Testis (tissue), 3 donors: ENCODE results near the gene CALR3. TPM values are rescaled to one million over a fixed set of nuclear protein-coding genes. Genes with fewer than 3 reads are reported as not detected.

ENCODE experiments used
- DNase-seq: peaks from one replicate; pipeline ENCODE4 v3.0.0-alpha.2; 2019
- H3K27ac ChIP-seq, 2 donors: fragments of 200-600 bp; sonication (generic); one replicate each; pipeline ENCODE4 v1.5.1; 2019
- H3K27me3 ChIP-seq: fragments of 200-600 bp; sonication (generic); one replicate; pipeline ENCODE4 v1.5.1; 2019
- H3K36me3 ChIP-seq: fragments of 200-600 bp; sonication (generic); one replicate; pipeline ENCODE4 v1.5.1; 2017; ENCODE audit warnings: low read depth; ENCODE audit errors: missing control alignments
- H3K4me1 ChIP-seq: fragments of 200-600 bp; sonication (generic); one replicate; pipeline ENCODE4 v1.5.1; 2019
- H3K4me3 ChIP-seq, 2 donors: fragments of 200-600 bp; sonication (generic); one replicate each; pipeline ENCODE4 v1.5.1; 2017 to 2019
- H3K9me3 ChIP-seq: fragments of 200-600 bp; sonication (generic); one replicate; pipeline ENCODE4 v1.5.1; 2017
- POLR2A ChIP-seq: fragments of 450-650 bp; IDR thresholded peaks from one replicate; pipeline ENCODE4 v1.6.1; 2017; ENCODE audit warnings: antibody characterized with exemption, mild to moderate bottlenecking, moderate library complexity
- WGBS, 2 donors: methylation state at CpG; one replicate each; pipeline ENCODE4 v1.1.5; 2018; 5-methylcytosine and 5-hydroxymethylcytosine counted together
- intact Hi-C: fragments of 100-400 bp; cut with DNase I; formaldehyde crosslinking; loops from one replicate; pipeline ENCODE4 v1.15.1; 2023; ENCODE audit warnings: low total_unique reads
- polyA plus RNA-seq: library from polyadenylated mRNA; stranded (reverse); fragments of 350-450 nt; fragmentation: Illumina TruSeq; extraction: RNeasy Lipid Tissue Mini Kit (QIAGEN cat#74804); gene quantifications from one replicate; pipeline ENCODE4 v1.2.3, GENCODE V29; 2014; ENCODE audit warnings: low read depth, low replicate concordance; ENCODE audit not compliant: insufficient read depth
- total RNA-seq, 2 donors: library from RNA; depleted of rRNA; stranded (reverse); fragments of >200 nt; gene quantifications; one replicate each; pipeline ENCODE4 v1.2.3, GENCODE V29; 2016
- TF ChIP-seq, protein P1 (sequence below), 3 experiments: fragments of 450-650 bp in 2 of 3; fragments of 200-600 bp in 1 of 3; sonication (generic) in 1 of 3; IDR thresholded peaks; one replicate each; pipeline ENCODE4 v1.5.1; 2016 to 2019; ENCODE audit warnings: antibody characterized with exemption in 3 of 3, mild to moderate bottlenecking in 2 of 3, moderate library complexity in 1 of 3

Gene CALR3
- total and polyA plus RNA-seq, 3 donors from 2014 or later: 40.6 to 102 (median 75.7) TPM

DNA sequence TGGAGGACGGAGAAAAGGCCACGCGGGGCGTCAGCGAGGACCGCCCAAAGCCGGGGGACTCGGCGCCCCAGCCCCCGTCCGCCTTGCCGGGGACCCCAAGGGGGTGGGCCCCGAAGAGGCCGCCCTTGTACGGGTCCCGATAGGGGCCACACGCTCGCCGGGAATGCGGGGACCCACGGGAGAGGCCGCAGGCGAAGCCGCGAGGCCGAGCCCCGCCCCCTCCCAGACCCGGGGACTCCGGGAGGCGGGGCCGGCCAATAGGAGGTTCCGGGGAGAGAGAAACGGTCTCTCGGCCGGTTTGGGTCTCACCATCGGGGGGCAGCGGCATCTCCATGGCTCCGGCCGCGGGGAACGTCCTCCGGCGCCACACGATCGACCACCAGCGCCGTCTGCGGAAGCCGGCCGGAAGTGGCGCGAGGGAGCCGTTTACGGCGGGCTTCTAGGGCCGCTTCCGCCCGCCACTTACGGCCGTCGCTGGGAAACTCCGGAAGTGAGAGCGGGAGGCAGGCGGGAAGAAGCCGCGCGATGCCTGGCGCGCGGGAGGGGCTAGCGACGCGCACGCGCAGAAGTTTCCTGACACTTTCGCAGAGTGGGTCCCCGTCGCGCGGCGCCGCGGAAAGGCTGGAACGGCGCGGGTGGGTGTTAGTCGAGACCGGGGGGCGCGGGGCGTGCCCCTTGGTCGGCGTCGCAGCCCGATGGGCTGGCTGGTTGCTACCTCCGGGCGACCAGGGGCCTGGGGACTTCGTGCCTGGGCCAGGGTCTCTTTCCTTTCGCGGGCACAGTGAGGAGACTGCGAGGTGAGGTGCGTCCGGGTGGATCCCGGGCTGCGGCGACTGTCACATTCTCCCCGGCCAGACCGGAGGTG is 46.3 kb upstream of the CALR3 start, which contains the start of gene CHERP:
TSS of gene CHERP (minus strand) at position 393 of the 865 bp plus-strand sequence. CDS start at position 334, 59 bp downstream.
- peaks cover 20% of the 10 kb centered on the region for H3K4me1 ChIP-seq
- 1 to 2% methylated on average over 13 to 102 of the region's 108 CpGs for WGBS, 2 donors
- intact Hi-C loops: no loop called here

DNA sequence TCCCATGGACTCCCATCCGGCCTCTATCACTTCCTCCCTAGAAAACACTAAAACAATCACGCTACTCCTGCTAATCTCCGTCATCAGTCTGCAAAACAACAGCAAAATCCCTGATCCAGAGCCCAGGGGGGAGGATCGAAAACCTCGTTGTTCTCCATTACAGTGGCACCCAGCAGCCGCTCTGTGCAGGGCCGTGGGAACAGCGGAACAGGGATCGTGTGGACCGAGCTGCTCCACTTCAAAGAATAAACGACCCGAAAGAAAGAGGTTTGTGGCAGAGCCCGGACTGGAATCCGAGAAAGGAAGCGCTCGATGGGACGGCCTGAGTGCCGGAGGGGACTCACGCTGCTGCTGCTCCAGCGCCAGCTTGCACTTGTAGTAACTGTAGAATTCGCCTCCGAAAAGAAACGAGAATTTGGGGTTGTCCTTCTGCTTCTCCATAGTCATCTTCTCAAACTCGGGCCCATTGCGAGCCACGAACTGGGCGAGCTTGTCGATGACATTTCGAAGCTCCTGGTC is 45.6 kb upstream of the CALR3 start:
- Histone ChIP-seq H3K27ac (peak overlapping the region; percentile 71 to 79), H3K27me3 (no peaks in the 10 kb centered on the region), H3K4me1 (peaks cover 20% of the 10 kb centered on the region), H3K9me3 (no peaks in the 10 kb centered on the region), H3K4me3 (peak overlapping the region; percentile 70 to 87), H3K36me3 (no peaks in the 10 kb centered on the region)
- TF ChIP-seq, protein P1, sequence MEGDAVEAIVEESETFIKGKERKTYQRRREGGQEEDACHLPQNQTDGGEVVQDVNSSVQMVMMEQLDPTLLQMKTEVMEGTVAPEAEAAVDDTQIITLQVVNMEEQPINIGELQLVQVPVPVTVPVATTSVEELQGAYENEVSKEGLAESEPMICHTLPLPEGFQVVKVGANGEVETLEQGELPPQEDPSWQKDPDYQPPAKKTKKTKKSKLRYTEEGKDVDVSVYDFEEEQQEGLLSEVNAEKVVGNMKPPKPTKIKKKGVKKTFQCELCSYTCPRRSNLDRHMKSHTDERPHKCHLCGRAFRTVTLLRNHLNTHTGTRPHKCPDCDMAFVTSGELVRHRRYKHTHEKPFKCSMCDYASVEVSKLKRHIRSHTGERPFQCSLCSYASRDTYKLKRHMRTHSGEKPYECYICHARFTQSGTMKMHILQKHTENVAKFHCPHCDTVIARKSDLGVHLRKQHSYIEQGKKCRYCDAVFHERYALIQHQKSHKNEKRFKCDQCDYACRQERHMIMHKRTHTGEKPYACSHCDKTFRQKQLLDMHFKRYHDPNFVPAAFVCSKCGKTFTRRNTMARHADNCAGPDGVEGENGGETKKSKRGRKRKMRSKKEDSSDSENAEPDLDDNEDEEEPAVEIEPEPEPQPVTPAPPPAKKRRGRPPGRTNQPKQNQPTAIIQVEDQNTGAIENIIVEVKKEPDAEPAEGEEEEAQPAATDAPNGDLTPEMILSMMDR (IDR thresholded peaks at IDR 0.05): no peak
- no peak for TF ChIP-seq POLR2A
- 0 to 1% methylated on average over 18 to 29 of the region's 29 CpGs for WGBS, 2 donors
- intact Hi-C loops: no loop called here
- no peak for DNase-seq

More for the DNA sequence above, 46.3 kb upstream of the CALR3 start, which contains the start of gene CHERP:
- H3K9me3 ChIP-seq: no peaks in the 10 kb centered on the region
- peak within 1 kb of the TSS; percentile 70 to 87 for H3K4me3 ChIP-seq
- no peak for TF ChIP-seq POLR2A
- TF ChIP-seq, protein P1 (IDR thresholded peaks at IDR 0.05): no peak
- no peaks in the 10 kb centered on the region for H3K36me3 ChIP-seq
- peak within 1 kb of the TSS; percentile 71 to 79 for H3K27ac ChIP-seq
- H3K27me3 ChIP-seq: no peaks in the 10 kb centered on the region
- DNase-seq: peak; percentile 95

DNA sequence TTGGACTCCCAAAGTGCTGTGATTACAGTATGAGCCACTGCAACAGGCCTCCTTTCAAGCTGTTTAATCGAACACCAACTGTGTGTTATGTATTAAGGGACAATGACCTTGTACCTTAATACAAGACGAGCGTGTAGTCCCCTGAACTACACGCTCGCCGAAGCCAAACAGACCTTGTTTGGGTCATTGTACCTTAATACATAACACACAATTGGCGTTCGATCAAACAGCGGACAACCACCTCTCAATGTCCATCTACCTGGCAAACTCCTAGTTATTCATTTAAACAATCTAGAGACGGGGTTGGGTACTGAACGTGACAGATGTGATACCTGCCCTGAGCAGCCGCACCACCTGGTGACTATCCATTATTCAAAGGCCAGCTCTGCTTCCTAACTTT is 45.0 kb upstream of the CALR3 start:
- Histone ChIP-seq H3K36me3 (no peaks in the 10 kb centered on the region), H3K27me3 (no peaks in the 10 kb centered on the region), H3K4me1 (peaks cover 20% of the 10 kb centered on the region), H3K9me3 (no peaks in the 10 kb centered on the region), H3K27ac (no peak overlapping the region), H3K4me3 (peak overlapping the region; percentile 70 to 87)
- DNase-seq: no peak
- WGBS, 2 donors: 57 to 59% methylated on average over 12 of the region's 12 CpGs
- TF ChIP-seq POLR2A: no peak
- TF ChIP-seq, protein P1 (IDR thresholded peaks at IDR 0.05): no peak
- intact Hi-C loops: no loop called here

DNA sequence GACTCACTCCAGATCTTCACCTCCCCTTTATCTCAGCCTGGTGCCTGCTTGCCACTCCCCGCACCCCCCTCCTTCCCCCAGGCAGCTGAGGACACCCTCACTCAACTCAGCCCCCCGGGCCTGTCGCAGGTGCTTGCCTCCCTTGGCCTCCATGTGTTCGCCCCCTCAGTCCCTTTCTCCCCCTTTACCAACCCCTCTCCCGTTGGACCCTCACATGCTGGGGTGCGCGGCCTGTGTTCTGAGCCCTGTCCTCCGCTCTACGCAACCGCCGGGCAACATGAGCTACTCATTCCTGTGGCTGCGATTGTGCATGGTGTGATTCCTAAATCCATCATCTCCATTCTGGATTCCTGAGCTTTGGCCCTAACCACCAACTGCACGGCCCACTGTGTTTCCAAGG is 41.1 kb upstream of the CALR3 start:
- intact Hi-C loops: no loop called here
- H3K27ac ChIP-seq: no peak overlapping the region
- no peak overlapping the region for H3K4me3 ChIP-seq
- H3K36me3 ChIP-seq: no peaks in the 10 kb centered on the region
- DNase-seq: no peak
- H3K27me3 ChIP-seq: no peaks in the 10 kb centered on the region
- TF ChIP-seq POLR2A: no peak
- TF ChIP-seq, protein P1 (IDR thresholded peaks at IDR 0.05): no peak
- peaks cover 13% of the 10 kb centered on the region for H3K4me1 ChIP-seq
- H3K9me3 ChIP-seq: no peaks in the 10 kb centered on the region
- WGBS, 2 donors: 90 to 91% methylated on average over 13 of the region's 13 CpGs
